ENCODE results near the gene CAMTA1. TPM values are rescaled to one million over a fixed set of nuclear protein-coding genes. Genes with fewer than 3 reads are reported as not detected.

Gene CAMTA1
- total and polyA plus RNA-seq, 12 donors: 123 to 265 (median 142) TPM

DNA sequence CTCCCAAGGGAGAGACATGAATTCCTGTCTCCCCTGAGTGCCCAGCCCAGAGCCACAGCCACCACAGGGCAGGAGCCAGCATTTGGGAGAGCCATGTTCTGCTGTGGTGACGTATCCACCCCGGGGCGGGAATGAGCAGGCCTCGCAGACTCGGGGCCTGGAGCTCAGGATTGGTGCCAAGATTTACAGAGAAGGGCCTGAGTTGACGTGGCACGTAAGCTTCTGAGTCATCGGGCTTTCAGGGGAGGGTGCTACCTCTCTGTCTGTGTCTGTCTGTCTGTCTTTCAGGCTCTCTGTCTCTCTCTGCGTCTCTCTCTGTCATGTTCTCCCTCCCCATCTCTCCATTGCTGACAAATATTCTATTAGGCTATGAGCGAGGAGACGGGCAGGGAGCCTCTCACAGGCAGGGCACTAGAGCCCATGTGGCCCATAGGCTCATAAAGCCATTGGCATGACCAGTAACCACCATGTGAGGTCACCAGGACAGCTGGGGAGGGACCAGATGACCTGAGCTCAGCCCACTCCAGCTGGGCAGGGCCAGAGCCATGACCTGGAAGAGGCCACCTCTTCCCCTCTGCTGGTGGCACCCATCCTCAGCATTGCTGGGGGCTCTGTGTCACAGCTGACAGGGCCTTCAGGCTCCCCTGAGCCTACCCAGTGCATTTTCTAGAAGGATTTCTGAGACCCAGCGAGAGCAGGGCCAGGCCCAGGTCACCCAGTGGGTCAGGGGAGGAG is 685.8 kb downstream of the CAMTA1 start:
- H3K27ac ChIP-seq: peak overlapping the region in 1 of 10 donors; percentile 67

DNA sequence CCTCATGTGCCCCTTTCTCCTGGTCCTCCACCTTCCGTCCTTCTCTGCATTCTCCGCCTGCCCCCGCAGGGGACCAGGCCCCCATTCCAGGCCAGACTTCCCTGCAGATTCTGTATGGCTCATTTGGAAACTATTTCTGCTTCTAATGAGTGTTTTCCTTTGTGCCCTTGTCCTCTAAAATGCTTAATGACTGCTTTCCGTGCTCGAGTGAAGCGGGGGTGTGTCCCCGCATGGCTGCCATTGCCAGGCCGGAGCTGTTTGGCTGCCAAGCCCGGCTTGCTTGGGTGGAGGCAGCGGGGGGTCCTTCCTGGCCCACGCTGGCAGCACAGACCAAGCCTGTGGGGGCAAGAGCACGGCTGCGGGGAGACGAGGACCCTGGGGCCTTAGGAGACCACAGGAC is 686.6 kb downstream of the CAMTA1 start:
- ATAC-seq: no peak
- Histone ChIP-seq H3K27ac (peak overlapping the region in 1 of 10 donors; percentile 67), H3K4me3 (no peak overlapping the region), H3K36me3 (no peaks in the 10 kb centered on the region), H3K27me3 (no peaks in the 10 kb centered on the region), H3K9me3 (no peaks in the 10 kb centered on the region), H3K4me1 (peaks cover 0 to 23% (median 6%) of the 10 kb centered on the region in 9 donors)
- DNase-seq: no peak
- WGBS, 2 donors: 80 to 84% methylated on average over 14 of the region's 14 CpGs
- TF ChIP-seq, protein P1, sequence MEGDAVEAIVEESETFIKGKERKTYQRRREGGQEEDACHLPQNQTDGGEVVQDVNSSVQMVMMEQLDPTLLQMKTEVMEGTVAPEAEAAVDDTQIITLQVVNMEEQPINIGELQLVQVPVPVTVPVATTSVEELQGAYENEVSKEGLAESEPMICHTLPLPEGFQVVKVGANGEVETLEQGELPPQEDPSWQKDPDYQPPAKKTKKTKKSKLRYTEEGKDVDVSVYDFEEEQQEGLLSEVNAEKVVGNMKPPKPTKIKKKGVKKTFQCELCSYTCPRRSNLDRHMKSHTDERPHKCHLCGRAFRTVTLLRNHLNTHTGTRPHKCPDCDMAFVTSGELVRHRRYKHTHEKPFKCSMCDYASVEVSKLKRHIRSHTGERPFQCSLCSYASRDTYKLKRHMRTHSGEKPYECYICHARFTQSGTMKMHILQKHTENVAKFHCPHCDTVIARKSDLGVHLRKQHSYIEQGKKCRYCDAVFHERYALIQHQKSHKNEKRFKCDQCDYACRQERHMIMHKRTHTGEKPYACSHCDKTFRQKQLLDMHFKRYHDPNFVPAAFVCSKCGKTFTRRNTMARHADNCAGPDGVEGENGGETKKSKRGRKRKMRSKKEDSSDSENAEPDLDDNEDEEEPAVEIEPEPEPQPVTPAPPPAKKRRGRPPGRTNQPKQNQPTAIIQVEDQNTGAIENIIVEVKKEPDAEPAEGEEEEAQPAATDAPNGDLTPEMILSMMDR (IDR thresholded peaks at IDR 0.05): no peak
- intact Hi-C loops (cut with DNase I): no loop called here

More for the DNA sequence above, 685.8 kb downstream of the CAMTA1 start:
- no peaks in the 10 kb centered on the region for H3K9me3 ChIP-seq
- intact Hi-C loops (cut with DNase I): no loop called here
- no peaks in the 10 kb centered on the region for H3K36me3 ChIP-seq
- TF ChIP-seq, protein P1 (IDR thresholded peaks at IDR 0.05): no peak
- H3K4me3 ChIP-seq: no peak overlapping the region
- ATAC-seq (peak; percentile 54 to 90 (median 67)), DNase-seq (peak; percentile 46 to 63)
- 49 to 52% methylated on average over 12 of the region's 12 CpGs for WGBS, 2 donors
- H3K4me1 ChIP-seq: peaks cover 0 to 23% (median 6%) of the 10 kb centered on the region in 9 donors
- H3K27me3 ChIP-seq: no peaks in the 10 kb centered on the region

- H3K36me3 ChIP-seq: no peaks in the 10 kb centered on the region
- TF ChIP-seq, protein P1 (IDR thresholded peaks at IDR 0.05): no peak
- no peak overlapping the region for H3K4me3 ChIP-seq
- intact Hi-C loops (cut with DNase I): no loop called here
- H3K27me3 ChIP-seq: no peaks in the 10 kb centered on the region
- no peaks in the 10 kb centered on the region for H3K9me3 ChIP-seq
- WGBS, 2 donors: 94 to 95% methylated on average over 13 of the region's 13 CpGs
- DNase-seq (no peak), ATAC-seq (no peak)
- peaks cover 0 to 32% (median 13%) of the 10 kb centered on the region in 9 donors for H3K4me1 ChIP-seq
- no peak overlapping the region for H3K27ac ChIP-seq
Measured at GRCh38 chr1:7473223-7474142, 688.2 kb downstream of the CAMTA1 start.

GRCh38 chr1:7474143-7474490 is 688.9 kb downstream of the CAMTA1 start:
- Histone ChIP-seq H3K4me1 (peaks cover 0 to 32% (median 16%) of the 10 kb centered on the region in 9 donors), H3K4me3 (no peak overlapping the region), H3K9me3 (no peaks in the 10 kb centered on the region), H3K27me3 (no peaks in the 10 kb centered on the region), H3K36me3 (no peaks in the 10 kb centered on the region), H3K27ac (no peak overlapping the region)
- 86 to 94% methylated on average over 3 of the region's 3 CpGs for WGBS, 2 donors
- TF ChIP-seq, protein P1 (IDR thresholded peaks at IDR 0.05): no peak
- ATAC-seq: no peak
- intact Hi-C loops (cut with DNase I): no loop called here
- DNase-seq: no peak
